AG09309 (cell line): Measurements from ENCODE around the gene APBA1.

ENCODE experiments used
- DNase-seq: peaks from one replicate; pipeline ENCODE4 v3.0.0-alpha.2; 2010; ENCODE audit warnings: low read depth
- H3K4me3 ChIP-seq: 2 replicates; pipeline ENCODE4 v1.5.1; 2011; ENCODE audit warnings: mild to moderate bottlenecking, low read depth, low read length, moderate library complexity; ENCODE audit not compliant: control insufficient read depth
- TF ChIP-seq, protein P1 (sequence below): IDR thresholded peaks from 2 replicates; pipeline ENCODE4 v1.5.1; 2011; ENCODE audit warnings: mild to moderate bottlenecking, low read depth, low read length, inconsistent platforms; ENCODE audit not compliant: insufficient read depth, control insufficient read depth; ENCODE audit errors: missing control alignments

The APBA1 gene

GRCh38 chr9:69637193-69637816 lies 34.9 kb downstream of the APBA1 start:
- TF ChIP-seq, protein P1, sequence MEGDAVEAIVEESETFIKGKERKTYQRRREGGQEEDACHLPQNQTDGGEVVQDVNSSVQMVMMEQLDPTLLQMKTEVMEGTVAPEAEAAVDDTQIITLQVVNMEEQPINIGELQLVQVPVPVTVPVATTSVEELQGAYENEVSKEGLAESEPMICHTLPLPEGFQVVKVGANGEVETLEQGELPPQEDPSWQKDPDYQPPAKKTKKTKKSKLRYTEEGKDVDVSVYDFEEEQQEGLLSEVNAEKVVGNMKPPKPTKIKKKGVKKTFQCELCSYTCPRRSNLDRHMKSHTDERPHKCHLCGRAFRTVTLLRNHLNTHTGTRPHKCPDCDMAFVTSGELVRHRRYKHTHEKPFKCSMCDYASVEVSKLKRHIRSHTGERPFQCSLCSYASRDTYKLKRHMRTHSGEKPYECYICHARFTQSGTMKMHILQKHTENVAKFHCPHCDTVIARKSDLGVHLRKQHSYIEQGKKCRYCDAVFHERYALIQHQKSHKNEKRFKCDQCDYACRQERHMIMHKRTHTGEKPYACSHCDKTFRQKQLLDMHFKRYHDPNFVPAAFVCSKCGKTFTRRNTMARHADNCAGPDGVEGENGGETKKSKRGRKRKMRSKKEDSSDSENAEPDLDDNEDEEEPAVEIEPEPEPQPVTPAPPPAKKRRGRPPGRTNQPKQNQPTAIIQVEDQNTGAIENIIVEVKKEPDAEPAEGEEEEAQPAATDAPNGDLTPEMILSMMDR, result no peak
- DNase-seq, result no peak
- H3K4me3 ChIP-seq, result no peak overlapping the region

DNA sequence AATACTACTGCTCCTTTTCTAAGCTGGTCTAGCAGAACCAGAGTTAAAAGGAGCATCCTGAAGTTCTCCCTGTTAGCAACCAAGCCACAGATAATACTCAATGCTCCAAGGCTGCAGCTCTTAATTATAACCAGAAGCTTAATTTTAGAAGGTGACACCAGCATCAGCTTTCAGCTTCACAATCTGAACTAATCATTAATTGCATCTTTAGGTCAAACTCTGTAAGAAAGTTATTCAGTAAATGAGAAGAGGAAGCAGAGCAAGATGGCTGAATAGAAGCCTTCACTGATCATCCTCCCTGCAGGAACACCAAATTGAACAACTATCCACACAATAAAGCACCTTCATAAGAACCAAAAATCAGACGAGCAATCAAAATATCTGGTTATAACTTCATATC lies 38.5 kb downstream of the APBA1 start:
- TF ChIP-seq, protein P1, result no peak
- no peak for DNase-seq
- H3K4me3 ChIP-seq, result no peak overlapping the region

DNA sequence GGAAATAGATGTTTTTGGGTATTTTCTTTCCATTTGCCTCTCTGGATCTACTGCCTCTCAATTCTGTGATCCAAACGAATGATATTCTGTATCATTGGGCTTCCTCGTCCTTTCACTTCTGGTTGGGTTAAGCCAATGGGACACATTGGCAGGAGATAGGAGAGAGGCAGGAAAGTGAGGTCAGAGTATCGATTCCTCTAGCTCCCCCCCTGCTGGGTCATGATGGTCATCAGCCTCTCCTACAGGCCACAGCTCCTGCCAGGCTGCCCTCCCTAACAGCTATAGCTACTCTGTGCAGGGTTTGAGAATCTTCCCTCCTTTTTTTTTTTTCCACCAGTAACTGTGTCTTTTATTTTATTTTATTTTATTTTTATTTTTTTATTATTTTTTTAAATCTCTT lies 39.4 kb downstream of the APBA1 start:
- DNase-seq, result no peak
- no peak overlapping the region for H3K4me3 ChIP-seq
- TF ChIP-seq, protein P1, result no peak

DNA sequence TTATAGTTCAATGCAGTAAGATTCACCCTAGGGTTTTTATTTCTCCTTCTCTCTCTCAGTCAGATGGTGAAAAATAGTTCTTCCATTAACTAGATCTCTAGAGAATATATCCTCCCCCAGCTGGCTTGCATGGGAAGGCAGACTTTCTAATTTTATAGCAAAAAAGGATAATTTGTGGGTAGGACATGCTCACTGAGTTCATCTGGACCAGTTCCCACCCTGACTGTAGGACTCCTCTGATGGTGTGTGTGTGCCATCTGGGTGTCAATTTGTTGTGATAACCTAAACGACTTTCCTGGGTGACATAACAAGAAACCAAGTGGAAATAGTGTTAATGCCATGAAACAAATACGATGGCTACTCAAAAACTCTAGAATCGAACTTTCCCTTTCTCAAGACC lies 44.9 kb downstream of the APBA1 start:
- DNase-seq, result no peak
- TF ChIP-seq, protein P1, result no peak

DNA sequence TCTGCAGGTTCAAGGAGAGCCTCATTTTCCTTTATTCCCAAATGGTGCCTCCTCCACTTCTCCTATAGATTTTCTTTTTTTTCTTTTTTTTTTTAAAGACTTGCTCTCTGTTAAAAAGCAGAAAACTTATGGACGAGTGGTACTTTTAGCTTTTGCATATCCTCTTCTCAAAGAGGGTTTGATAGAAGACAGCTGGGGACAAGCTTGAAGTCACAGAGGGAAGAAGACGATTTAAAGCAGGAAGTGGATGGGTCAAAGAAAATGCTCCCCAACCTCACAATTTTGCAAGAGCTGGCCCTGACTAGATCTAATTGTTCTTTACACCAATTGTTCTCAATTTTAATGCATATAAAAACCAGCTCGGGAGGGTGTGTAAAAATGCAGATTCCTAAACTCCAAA lies 48.9 kb downstream of the APBA1 start:
- no peak overlapping the region for H3K4me3 ChIP-seq
- TF ChIP-seq, protein P1, result no peak
- DNase-seq, result no peak

More for the DNA sequence above, 44.9 kb downstream of the APBA1 start:
- H3K4me3 ChIP-seq, result no peak overlapping the region

GRCh38 chr9:69622676-69623075 lies 49.5 kb downstream of the APBA1 start:
- TF ChIP-seq, protein P1, result no peak
- H3K4me3 ChIP-seq, result no peak overlapping the region
- DNase-seq, result peak; percentile 71
